Esophagus squamous epithelium (tissue), 5 donors: Measurements from ENCODE around the gene NEDD1. TPM values are rescaled to one million over a fixed set of nuclear protein-coding genes. Genes with fewer than 3 reads are reported as not detected.

ENCODE experiments used
- DNase-seq: peaks from one replicate; lab custom pipeline; 2025; lab: John Stamatoyannopoulos, UW
- H3K27ac ChIP-seq, 4 donors: fragments of 200-600 bp; sonication (generic); one replicate each; pipeline ENCODE4 v1.5.1; 2016 to 2019; ENCODE audit warnings: mild to moderate bottlenecking in 1 of 4
- H3K27me3 ChIP-seq, 4 donors: fragments of 200-600 bp; sonication (generic); 1 replicate in 3 of 4; 2 replicates in 1 of 4; pipeline versions ENCODE4 v1.5.1 to v1.6.0; 2017 to 2021; ENCODE audit warnings: antibody characterized with exemption in 1 of 4
- H3K36me3 ChIP-seq, 3 donors: fragments of 200-600 bp; sonication (generic); one replicate each; pipeline ENCODE4 v1.5.1; 2016 to 2019
- H3K4me1 ChIP-seq, 3 donors: fragments of 200-600 bp; sonication (generic); one replicate each; pipeline ENCODE4 v1.5.1; 2017 to 2019
- H3K4me3 ChIP-seq, 4 donors: fragments of 200-600 bp; sonication (generic); 1 replicate in 3 of 4; 2 replicates in 1 of 4; pipeline ENCODE4 v1.5.1; 2016 to 2019; ENCODE audit warnings: mild to moderate bottlenecking in 2 of 4, moderate library complexity in 1 of 4
- H3K9me3 ChIP-seq, 3 donors: fragments of 200-600 bp; sonication (generic); one replicate each; pipeline ENCODE4 v1.5.1; 2016 to 2019
- CTCF ChIP-seq, 6 experiments: fragments of 450-650 bp in 4 of 6; fragments of 200-600 bp in 2 of 6; sonication (generic) in 2 of 6; IDR thresholded peaks; one replicate each; pipeline ENCODE4 v1.5.1; 2016 to 2019; ENCODE audit warnings: antibody characterized with exemption in 6 of 6, mild to moderate bottlenecking in 4 of 6, moderate library complexity in 4 of 6
- POLR2A ChIP-seq, 4 donors: fragments of 450-650 bp; IDR thresholded peaks; one replicate each; pipeline ENCODE4 v1.6.1; 2017; ENCODE audit warnings: antibody characterized with exemption in 4 of 4, mild to moderate bottlenecking in 4 of 4, moderate library complexity in 3 of 4
- WGBS, 2 donors: methylation state at CpG; one replicate each; pipeline ENCODE4 v1.1.5; 2018; 5-methylcytosine and 5-hydroxymethylcytosine counted together
- intact Hi-C: fragments of 100-400 bp; cut with DNase I; formaldehyde crosslinking; loops from one replicate; pipeline ENCODE4 v1.15.0; 2022
- total RNA-seq, 4 donors: library from RNA; depleted of rRNA; stranded (reverse); fragments of >200 nt; gene quantifications; one replicate each; pipeline ENCODE4 v1.1.0, GENCODE V29; 2016
- donor health status: DM: yes; HTN: yes; CAD: no.

NEDD1 gene
- total RNA-seq, 4 donors from 2014 or later = 8.3 to 27.7 (median 13.1) TPM

- H3K27ac ChIP-seq = no peak overlapping the region
- peaks cover 4 to 11% (median 8%) of the 10 kb centered on the region in 3 donors for H3K4me1 ChIP-seq
- TF ChIP-seq CTCF (IDR thresholded peaks at IDR 0.05) (peak in 5 of 6 experiments; percentile 63 to 80 (median 67)), POLR2A (IDR thresholded peaks at IDR 0.05) (no peak)
- intact Hi-C loops = no loop called here
- no peaks in the 10 kb centered on the region for H3K36me3 ChIP-seq
- no peak for DNase-seq
- no peaks in the 10 kb centered on the region for H3K9me3 ChIP-seq
- peak overlapping the region; percentile 20 to 62 (median 42) for H3K4me3 ChIP-seq
- H3K27me3 ChIP-seq = peaks cover 0 to 34% (median 0%) of the 10 kb centered on the region in 4 donors
- 10 to 29% methylated on average over 12 to 23 of the region's 56 CpGs for WGBS, 2 donors
Measured at GRCh38 chr12:96985515-96986362, 78.7 kb downstream of the NEDD1 start.

- H3K4me3 ChIP-seq = no peak overlapping the region
- H3K27me3 ChIP-seq = peaks cover 0 to 44% (median 0%) of the 10 kb centered on the region in 4 donors
- no peaks in the 10 kb centered on the region for H3K9me3 ChIP-seq
- intact Hi-C loops = no loop called here
- H3K36me3 ChIP-seq = no peaks in the 10 kb centered on the region
- H3K4me1 ChIP-seq = peaks cover 4 to 11% (median 8%) of the 10 kb centered on the region in 3 donors
- peak in 4 of 6 experiments; percentile 26 to 42 (median 30) for TF ChIP-seq CTCF (IDR thresholded peaks at IDR 0.05)
- no peak for TF ChIP-seq POLR2A (IDR thresholded peaks at IDR 0.05)
- H3K27ac ChIP-seq = no peak overlapping the region
- WGBS, 2 donors = 36 to 37% methylated on average over 2 of the region's 2 CpGs
- no peak for DNase-seq
Measured at GRCh38 chr12:96986883-96987523, 79.9 kb downstream of the NEDD1 start.

GRCh38 chr12:96988919-96989318 lies 81.9 kb downstream of the NEDD1 start:
- Histone ChIP-seq H3K27me3 (peaks cover 0 to 52% (median 0%) of the 10 kb centered on the region in 4 donors), H3K36me3 (no peaks in the 10 kb centered on the region), H3K4me1 (peaks cover 4 to 11% (median 8%) of the 10 kb centered on the region in 3 donors), H3K27ac (no peak overlapping the region), H3K9me3 (no peaks in the 10 kb centered on the region), H3K4me3 (no peak overlapping the region)
- DNase-seq = no peak
- 81 to 82% methylated on average over 3 of the region's 3 CpGs for WGBS, 2 donors
- no peak for TF ChIP-seq POLR2A (IDR thresholded peaks at IDR 0.05)
- TF ChIP-seq CTCF (IDR thresholded peaks at IDR 0.05) = no peak
- intact Hi-C loops = no loop called here

- Histone ChIP-seq H3K4me3 (no peak overlapping the region), H3K4me1 (peaks cover 4 to 11% (median 8%) of the 10 kb centered on the region in 3 donors), H3K27ac (no peak overlapping the region), H3K27me3 (peaks cover 0 to 42% (median 0%) of the 10 kb centered on the region in 4 donors), H3K9me3 (no peaks in the 10 kb centered on the region), H3K36me3 (no peaks in the 10 kb centered on the region)
- WGBS, 2 donors = 29 to 45% methylated on average over 5 of the region's 5 CpGs
- no peak for DNase-seq
- TF ChIP-seq POLR2A (IDR thresholded peaks at IDR 0.05) (no peak), CTCF (IDR thresholded peaks at IDR 0.05) (peak in 2 of 6 experiments; percentile 34 to 43)
- intact Hi-C loops = no loop called here
Measured at GRCh38 chr12:96989916-96990315, 82.9 kb downstream of the NEDD1 start.

- Histone ChIP-seq H3K4me3 (no peak overlapping the region), H3K36me3 (no peaks in the 10 kb centered on the region), H3K4me1 (no peaks in the 10 kb centered on the region), H3K27ac (no peak overlapping the region), H3K9me3 (no peaks in the 10 kb centered on the region), H3K27me3 (peaks cover 0 to 30% (median 0%) of the 10 kb centered on the region in 4 donors)
- DNase-seq = no peak
- intact Hi-C loops = no loop called here
- 48 to 54% methylated on average over 5 of the region's 5 CpGs for WGBS, 2 donors
- TF ChIP-seq CTCF (IDR thresholded peaks at IDR 0.05) (no peak), POLR2A (IDR thresholded peaks at IDR 0.05) (no peak)
Measured at GRCh38 chr12:96994900-96995299, 87.8 kb downstream of the NEDD1 start.
